Upper lobe of left lung (tissue), 6 donors: ENCODE data around the gene MDC1. TPM values are rescaled to one million over a fixed set of nuclear protein-coding genes. Genes with fewer than 3 reads are reported as not detected.

Source experiments
- ATAC-seq, 2 donors: fragments of 200-7000 bp; cut with Tn5 transposase; one replicate each; pipeline ENCODE4 v1.9.1; 2022; ENCODE audit warnings: mild to moderate bottlenecking in 2 of 2, moderate library complexity in 2 of 2; ENCODE audit not compliant: low FRiP score in 2 of 2
- DNase-seq, 2 donors: peaks; one replicate each; pipeline ENCODE4 v3.0.0-alpha.2; 2019 to 2020
- H3K27ac ChIP-seq, 4 donors: fragments of 200-600 bp; sonication (generic); one replicate each; pipeline ENCODE4 v1.5.1; 2016 to 2019
- H3K27me3 ChIP-seq, 4 donors: fragments of 200-600 bp; sonication (generic); one replicate each; pipeline ENCODE4 v1.5.1; 2017 to 2019
- H3K36me3 ChIP-seq, 4 donors: fragments of 200-600 bp; sonication (generic); one replicate each; pipeline ENCODE4 v1.5.1; 2016 to 2019
- H3K4me1 ChIP-seq, 4 donors: fragments of 200-600 bp; sonication (generic); one replicate each; pipeline ENCODE4 v1.5.1; 2018 to 2019
- H3K4me3 ChIP-seq, 4 donors: fragments of 200-600 bp; sonication (generic); one replicate each; pipeline ENCODE4 v1.5.1; 2017 to 2019; ENCODE audit warnings: mild to moderate bottlenecking in 2 of 4, moderate library complexity in 1 of 4
- H3K9me3 ChIP-seq, 4 donors: fragments of 200-600 bp; sonication (generic); one replicate each; pipeline ENCODE4 v1.5.1; 2018 to 2019
- CTCF ChIP-seq, 6 experiments: fragments of 450-650 bp in 4 of 6; fragments of 200-600 bp in 2 of 6; sonication (generic) in 2 of 6; IDR thresholded peaks; one replicate each; pipeline ENCODE4 v1.5.1; 2016 to 2019; ENCODE audit warnings: antibody characterized with exemption in 6 of 6
- EP300 ChIP-seq, 4 donors: sonication (generic); formaldehyde crosslinking; IDR thresholded peaks; one replicate each; pipeline ENCODE4 v1.5.1; 2017; ENCODE audit warnings: antibody characterized with exemption in 4 of 4, control low read depth in 2 of 4
- POLR2A ChIP-seq, 4 donors: fragments of 450-650 bp; IDR thresholded peaks; one replicate each; pipeline ENCODE4 v1.5.1; 2016 to 2017; ENCODE audit warnings: antibody characterized with exemption in 4 of 4, mild to moderate bottlenecking in 2 of 4
- POLR2AphosphoS5 ChIP-seq, 2 donors: sonication (generic); formaldehyde crosslinking; IDR thresholded peaks; one replicate each; pipeline ENCODE4 v1.5.1; 2017; ENCODE audit warnings: antibody characterized with exemption in 2 of 2
- WGBS, 2 donors: methylation state at CpG; one replicate each; pipeline ENCODE4 v1.1.5; 2017 to 2018; 5-methylcytosine and 5-hydroxymethylcytosine counted together
- total RNA-seq, 6 donors: library from RNA; depleted of rRNA in 4 of 6; stranded (reverse); fragments of >200 nt in 4 of 6; gene quantifications; one replicate each; pipeline versions ENCODE4 v1.1.0 to v1.2.1, GENCODE V29; 2016 to 2021
- donor health status: DM: no; HTN: no; CAD: no; lungs with moderate emphysema.
- donor health status: DM: no; HTN: yes; CAD: no; lungs with severe emphysema.

The MDC1 gene
- total RNA-seq, 6 donors from 2014 or later: 13.5 to 33.5 (median 24.2) TPM

DNA sequence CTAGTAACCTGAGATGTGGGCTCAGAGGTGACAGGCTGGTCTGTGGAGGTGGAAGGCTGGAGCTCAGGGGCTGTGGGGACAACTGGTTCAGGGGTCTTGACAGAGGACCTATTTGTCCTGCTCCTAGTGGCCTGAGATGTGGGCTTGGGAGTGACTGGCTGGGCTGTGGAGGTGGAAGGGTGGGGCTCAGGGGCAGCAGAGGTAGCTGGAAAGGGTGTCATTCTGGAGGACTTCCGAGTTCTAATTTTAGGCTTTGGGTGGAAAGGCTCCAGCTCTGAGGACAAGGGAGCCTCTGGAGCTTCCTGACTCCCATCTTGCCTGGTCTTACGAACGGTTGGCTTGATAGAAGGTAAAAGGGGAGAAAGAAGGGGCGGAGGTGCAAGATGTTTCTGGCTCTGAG is 11.5 kb downstream of the MDC1 start:
- H3K27me3 ChIP-seq: no peaks in the 10 kb centered on the region
- H3K4me1 ChIP-seq: peaks cover 0 to under 1% (median 0%) of the 10 kb centered on the region in 4 donors
- no peak overlapping the region for H3K4me3 ChIP-seq
- no peaks in the 10 kb centered on the region for H3K9me3 ChIP-seq
- no peak for DNase-seq
- no peak for ATAC-seq
- 97 to 100% methylated on average over 4 of the region's 4 CpGs for WGBS, 2 donors
- peaks cover 5 to 83% (median 35%) of the 10 kb centered on the region in 4 donors for H3K36me3 ChIP-seq
- TF ChIP-seq EP300 (IDR thresholded peaks at IDR 0.05): no peak
- TF ChIP-seq POLR2AphosphoS5 (IDR thresholded peaks at IDR 0.05): no peak
- TF ChIP-seq CTCF (IDR thresholded peaks at IDR 0.05): no peak
- TF ChIP-seq POLR2A (IDR thresholded peaks at IDR 0.05): no peak
- no peak overlapping the region for H3K27ac ChIP-seq

DNA sequence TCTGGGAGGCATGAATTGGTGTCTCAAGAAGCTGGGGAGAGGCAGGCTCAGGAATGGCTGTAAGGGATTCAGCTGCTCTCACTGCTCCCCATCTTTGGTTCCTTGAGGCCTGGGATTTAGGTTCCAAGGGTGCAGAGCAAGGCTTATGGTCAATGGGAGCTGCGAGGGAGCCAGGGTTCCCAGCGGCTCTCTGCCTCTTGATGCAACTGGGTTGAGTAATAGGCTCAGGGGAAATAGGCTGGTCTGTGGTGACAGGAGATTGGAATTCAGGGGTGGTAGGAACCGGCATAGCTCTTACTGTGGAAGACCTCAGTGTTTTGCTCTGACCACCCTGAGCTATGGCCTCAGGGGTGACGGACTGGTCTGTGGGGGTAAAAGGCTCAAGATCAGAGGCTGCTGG is 13.3 kb downstream of the MDC1 start:
- peaks cover 5 to 71% (median 27%) of the 10 kb centered on the region in 4 donors for H3K36me3 ChIP-seq
- ATAC-seq: peak in 1 of 2 donors; percentile 23
- 73 to 83% methylated on average over 4 of the region's 4 CpGs for WGBS, 2 donors

DNA sequence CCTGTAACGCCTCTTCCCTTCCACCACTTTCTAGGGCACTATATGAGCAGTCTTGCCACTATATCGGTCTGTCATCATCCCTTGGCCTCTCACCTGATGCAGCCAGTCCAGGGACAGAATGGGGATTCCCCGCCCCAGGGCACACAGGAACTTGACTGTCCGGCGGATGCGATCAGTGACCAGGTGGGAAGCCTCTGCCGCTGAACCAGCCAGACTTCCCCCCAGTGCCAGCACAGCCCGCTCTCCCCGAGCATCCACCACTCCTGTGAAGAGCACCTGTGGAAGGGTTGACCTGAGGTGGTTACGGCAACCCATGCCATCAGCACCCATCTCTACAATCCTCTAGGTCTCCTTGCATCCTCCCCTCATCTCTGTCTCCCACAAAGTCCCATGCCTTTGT is 14.1 kb downstream of the MDC1 start:
- H3K4me3 ChIP-seq: no peak overlapping the region
- no peak overlapping the region for H3K27ac ChIP-seq
- no peaks in the 10 kb centered on the region for H3K9me3 ChIP-seq
- ATAC-seq (peak in 1 of 2 donors; percentile 22), DNase-seq (no peak)
- TF ChIP-seq POLR2AphosphoS5 (IDR thresholded peaks at IDR 0.05) (no peak), EP300 (IDR thresholded peaks at IDR 0.05) (no peak), POLR2A (IDR thresholded peaks at IDR 0.05) (no peak), CTCF (IDR thresholded peaks at IDR 0.05) (no peak)
- 98 to 100% methylated on average over 4 to 10 of the region's 10 CpGs for WGBS, 2 donors
- H3K4me1 ChIP-seq: peaks cover 0 to 5% (median 0%) of the 10 kb centered on the region in 4 donors
- peaks cover 5 to 67% (median 25%) of the 10 kb centered on the region in 4 donors for H3K36me3 ChIP-seq
- no peaks in the 10 kb centered on the region for H3K27me3 ChIP-seq

More for the DNA sequence above, 13.3 kb downstream of the MDC1 start:
- TF ChIP-seq CTCF (IDR thresholded peaks at IDR 0.05) (no peak), POLR2AphosphoS5 (IDR thresholded peaks at IDR 0.05) (no peak), POLR2A (IDR thresholded peaks at IDR 0.05) (no peak), EP300 (IDR thresholded peaks at IDR 0.05) (no peak)
- H3K27ac ChIP-seq: no peak overlapping the region
- DNase-seq: no peak
- no peaks in the 10 kb centered on the region for H3K27me3 ChIP-seq
- H3K4me1 ChIP-seq: peaks cover 0 to 5% (median 0%) of the 10 kb centered on the region in 4 donors
- no peak overlapping the region for H3K4me3 ChIP-seq
- no peaks in the 10 kb centered on the region for H3K9me3 ChIP-seq

DNA sequence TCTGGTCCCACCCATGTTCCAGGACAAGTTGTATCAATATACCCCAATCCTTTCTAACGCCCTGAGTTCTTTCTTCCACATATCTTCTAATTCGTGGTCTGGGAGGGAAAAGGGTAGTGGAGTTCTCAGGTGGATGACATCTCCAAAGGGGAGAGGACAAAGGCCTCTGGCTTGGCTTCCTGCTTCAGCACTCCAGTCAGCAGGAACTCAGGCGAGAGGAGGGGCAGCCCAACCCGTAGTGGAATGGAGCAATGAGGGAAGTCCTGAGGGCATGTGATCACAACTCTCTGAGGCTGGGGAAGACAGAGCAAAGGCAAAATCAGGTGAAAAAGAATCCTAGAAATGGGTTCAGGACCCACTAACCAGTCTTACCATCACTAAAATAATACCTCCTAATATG is 16.7 kb downstream of the MDC1 start:
- peak in 1 of 2 donors; percentile 65 for ATAC-seq
- Histone ChIP-seq H3K4me1 (peaks cover 0 to 5% (median 0%) of the 10 kb centered on the region in 4 donors), H3K27ac (no peak overlapping the region), H3K9me3 (no peaks in the 10 kb centered on the region), H3K27me3 (no peaks in the 10 kb centered on the region), H3K36me3 (peaks cover 0 to 44% (median 13%) of the 10 kb centered on the region in 4 donors), H3K4me3 (no peak overlapping the region)
- WGBS, 2 donors: 49 to 65% methylated on average over 4 of the region's 4 CpGs
- peak in 1 of 2 donors; percentile 70 for DNase-seq
- TF ChIP-seq POLR2A (IDR thresholded peaks at IDR 0.05) (no peak), POLR2AphosphoS5 (IDR thresholded peaks at IDR 0.05) (no peak), CTCF (IDR thresholded peaks at IDR 0.05) (no peak), EP300 (IDR thresholded peaks at IDR 0.05) (no peak)

- 78 to 94% methylated on average over 5 of the region's 5 CpGs for WGBS, 2 donors
- TF ChIP-seq POLR2A (IDR thresholded peaks at IDR 0.05) (no peak), CTCF (IDR thresholded peaks at IDR 0.05) (no peak), POLR2AphosphoS5 (IDR thresholded peaks at IDR 0.05) (no peak), EP300 (IDR thresholded peaks at IDR 0.05) (no peak)
- ATAC-seq (no peak), DNase-seq (no peak)
- H3K9me3 ChIP-seq: no peaks in the 10 kb centered on the region
- H3K36me3 ChIP-seq: peaks cover 0 to 10% (median 0%) of the 10 kb centered on the region in 4 donors
- no peak overlapping the region for H3K4me3 ChIP-seq
- H3K27ac ChIP-seq: no peak overlapping the region
- peaks cover 0 to 6% (median 3%) of the 10 kb centered on the region in 4 donors for H3K4me1 ChIP-seq
- no peaks in the 10 kb centered on the region for H3K27me3 ChIP-seq
Observed at GRCh38 chr6:30696432-30696831, 20.6 kb downstream of the MDC1 start.
